H9 (cell line): Measurements from ENCODE around the gene ZG16. TPM values are rescaled to one million over a fixed set of nuclear protein-coding genes. Genes with fewer than 3 reads are reported as not detected.

Experiments used
- DNase-seq: peaks from one replicate; pipeline ENCODE4 v3.0.0-alpha.2; 2017
- H2AFZ ChIP-seq: one replicate; pipeline ENCODE4 v1.6.1; 2013; ENCODE audit warnings: mild to moderate bottlenecking, low read length, control low read depth, moderate library complexity
- H2AK5ac ChIP-seq: 2 replicates; pipeline ENCODE4 v1.6.1; 2013; ENCODE audit warnings: low read length, control low read depth, mixed read lengths; ENCODE audit not compliant: insufficient read length
- H2BK120ac ChIP-seq: one replicate; pipeline ENCODE4 v1.6.1; 2013; ENCODE audit warnings: low read depth, mild to moderate bottlenecking, low read length, control low read depth, inconsistent platforms; ENCODE audit not compliant: poor library complexity, severe bottlenecking
- H2BK12ac ChIP-seq: 2 replicates; pipeline ENCODE4 v1.6.1; 2013; ENCODE audit warnings: low read length, control low read depth, mixed read lengths, low read depth; ENCODE audit not compliant: insufficient read length
- H2BK15ac ChIP-seq: 2 replicates; pipeline ENCODE4 v1.6.1; 2013; ENCODE audit warnings: low read depth, low read length, control low read depth
- H2BK20ac ChIP-seq: one replicate; pipeline ENCODE4 v1.6.1; 2013; ENCODE audit warnings: low read depth, mild to moderate bottlenecking, low read length, control low read depth, inconsistent platforms; ENCODE audit not compliant: poor library complexity, severe bottlenecking
- H2BK5ac ChIP-seq: 2 replicates; pipeline ENCODE4 v1.6.1; 2013; ENCODE audit warnings: low read length, control low read depth, mixed read lengths; ENCODE audit not compliant: insufficient read length
- H3K14ac ChIP-seq: 2 replicates; pipeline ENCODE4 v1.6.1; 2013; ENCODE audit warnings: low read length, control low read depth; ENCODE audit not compliant: insufficient read depth
- H3K18ac ChIP-seq: 2 replicates; pipeline ENCODE4 v1.6.1; 2013; ENCODE audit warnings: low read depth, mild to moderate bottlenecking, mixed read lengths, low read length, control low read depth; ENCODE audit not compliant: insufficient read length
- H3K23ac ChIP-seq: 2 replicates; pipeline ENCODE4 v1.6.1; 2013; ENCODE audit warnings: low read length, control low read depth, mixed read lengths, low read depth; ENCODE audit not compliant: insufficient read length
- H3K23me2 ChIP-seq: 2 replicates; pipeline ENCODE4 v1.6.1; 2013; ENCODE audit warnings: low read depth, mild to moderate bottlenecking, mixed read lengths, low read length, control low read depth; ENCODE audit not compliant: insufficient read length, poor library complexity, severe bottlenecking
- H3K27ac ChIP-seq: 2 replicates; pipeline ENCODE4 v1.5.1; 2013; ENCODE audit warnings: low read length, control low read depth, mixed read lengths, low read depth; ENCODE audit not compliant: insufficient read length
- H3K27me3 ChIP-seq: 2 replicates; pipeline ENCODE4 v1.6.1; 2013; ENCODE audit warnings: low read length, control low read depth, inconsistent platforms; ENCODE audit not compliant: insufficient read depth
- H3K4ac ChIP-seq: 2 replicates; pipeline ENCODE4 v1.6.1; 2013; ENCODE audit warnings: low read depth, mild to moderate bottlenecking, control low read depth, inconsistent platforms, low read length, moderate library complexity
- H3K4me1 ChIP-seq: 2 replicates; pipeline ENCODE4 v1.6.1; 2013; ENCODE audit warnings: low read length, control low read depth, inconsistent platforms; ENCODE audit not compliant: insufficient read depth
- H3K4me2 ChIP-seq: 2 replicates; pipeline ENCODE4 v1.6.1; 2013; ENCODE audit warnings: low read length, control low read depth, mixed read lengths; ENCODE audit not compliant: insufficient read length, insufficient read depth
- H3K56ac ChIP-seq: 2 replicates; pipeline ENCODE4 v1.6.1; 2013; ENCODE audit warnings: low read depth, mild to moderate bottlenecking, mixed read lengths, low read length, control low read depth; ENCODE audit not compliant: insufficient read length
- H3K79me1 ChIP-seq: 2 replicates; pipeline ENCODE4 v1.6.1; 2013; ENCODE audit warnings: low read depth, mild to moderate bottlenecking, moderate library complexity, low read length, control low read depth, inconsistent platforms; ENCODE audit not compliant: insufficient read depth, poor library complexity, severe bottlenecking
- H3K79me2 ChIP-seq: 2 replicates; pipeline ENCODE4 v1.6.1; 2013; ENCODE audit warnings: low read length, control low read depth, inconsistent platforms; ENCODE audit not compliant: insufficient read depth
- H3K9ac ChIP-seq: 2 replicates; pipeline ENCODE4 v1.6.1; 2013; ENCODE audit warnings: low read length, control low read depth, mixed read lengths; ENCODE audit not compliant: insufficient read length; ENCODE audit errors: extremely low read depth
- H3K9me3 ChIP-seq: one replicate; pipeline ENCODE4 v1.6.1; 2013; ENCODE audit warnings: low read depth, low read length, inconsistent platforms; ENCODE audit not compliant: control insufficient read depth
- H3T11ph ChIP-seq: one replicate; pipeline ENCODE4 v1.6.1; 2013; ENCODE audit warnings: mild to moderate bottlenecking, low read length, control low read depth, inconsistent platforms
- H4K20me1 ChIP-seq: one replicate; pipeline ENCODE4 v1.6.1; 2013; ENCODE audit not compliant: control insufficient read depth, insufficient read length, insufficient read depth
- H4K5ac ChIP-seq: 2 replicates; pipeline ENCODE4 v1.6.1; 2013; ENCODE audit warnings: low read depth, mild to moderate bottlenecking, mixed read lengths, low read length, control low read depth; ENCODE audit not compliant: insufficient read length
- H4K8ac ChIP-seq: replicated peaks from 2 replicates; pipeline ENCODE4 v1.6.1; 2013; ENCODE audit warnings: low read length, control low read depth, mixed read lengths, low read depth; ENCODE audit not compliant: insufficient read length
- H4K91ac ChIP-seq: 2 replicates; pipeline ENCODE4 v1.6.1; 2013; ENCODE audit warnings: low read depth, mild to moderate bottlenecking, moderate library complexity, mixed read lengths, low read length, control low read depth; ENCODE audit not compliant: insufficient read length
- H3K27ac Mint-ChIP-seq, 3 experiments: 2 replicates in 2 of 3; 3 replicates in 1 of 3; pipeline ENCODE4 v1.8.0; 2020 to 2021; ENCODE audit warnings: mixed read lengths in 3 of 3, mild to moderate bottlenecking in 1 of 3, moderate library complexity in 1 of 3
- H3K27me3 Mint-ChIP-seq: 2 replicates; pipeline ENCODE4 v1.8.0; 2021; ENCODE audit warnings: low read depth, mild to moderate bottlenecking, moderate library complexity, mixed read lengths
- H3K36me3 Mint-ChIP-seq, 3 experiments: 2 replicates in 2 of 3; 3 replicates in 1 of 3; pipeline ENCODE4 v1.8.0; 2020 to 2021; ENCODE audit warnings: low read depth in 3 of 3, mixed read lengths in 3 of 3; ENCODE audit not compliant: insufficient read depth in 1 of 3
- H3K4me1 Mint-ChIP-seq, 2 experiments: 2 replicates each; pipeline ENCODE4 v1.8.0; 2020; ENCODE audit warnings: mixed read lengths in 2 of 2
- H3K4me3 Mint-ChIP-seq, 2 experiments: 2 replicates in 1 of 2; 3 replicates in 1 of 2; pipeline ENCODE4 v1.8.0; 2020 to 2021; ENCODE audit warnings: mild to moderate bottlenecking in 2 of 2, mixed read lengths in 2 of 2, moderate library complexity in 1 of 2
- H3K9me3 Mint-ChIP-seq, 2 experiments: 2 replicates in 1 of 2; 3 replicates in 1 of 2; pipeline ENCODE4 v1.8.0; 2020; ENCODE audit warnings: mild to moderate bottlenecking in 2 of 2, mixed read lengths in 2 of 2, moderate library complexity in 1 of 2
- CTCF ChIP-seq: fragments of 200-600 bp; sonication (generic); conservative IDR thresholded peaks from 3 replicates; pipeline ENCODE4 v1.8.0; 2021; ENCODE audit warnings: antibody characterized with exemption, mild to moderate bottlenecking
- WGBS: extraction: QIAGEN DNeasy Blood & Tissue Kit; methylation state at CpG from one replicate; pipeline ENCODE4 v1.1.7; 2013; ENCODE audit warnings: missing lambda C conversion rate, low lambda C conversion rate, mixed read lengths; ENCODE audit not compliant: insufficient read length; ENCODE audit errors: extremely low coverage; 5-methylcytosine and 5-hydroxymethylcytosine counted together
- total RNA-seq: library from RNA; stranded (reverse); gene quantifications from 2 replicates; pipeline ENCODE4 v1.2.1, GENCODE V29; 2021

ZG16 gene
- total RNA-seq, 1 experiment from 2014 or later, result not detected

GRCh38 chr16:29812754-29813643 lies 34.9 kb downstream of the ZG16 start:
- no peak for DNase-seq
- Histone ChIP-seq H2BK15ac (no peak overlapping the region), H2BK120ac (no peak overlapping the region), H4K5ac (no peak overlapping the region), H3T11ph (no peak overlapping the region), H3K4me1 (peaks cover 6% of the 10 kb centered on the region; the same call in 1 of the 2 replicates), H3K9ac (peak overlapping the region; percentile 47), H3K23ac (no peak overlapping the region), H3K4me2 (peak overlapping the region; percentile 78), H3K27me3 (no peaks in the 10 kb centered on the region), H3K9me3 (no peaks in the 10 kb centered on the region), H3K18ac (no peak overlapping the region), H3K79me2 (peaks cover 2% of the 10 kb centered on the region; the same call in 1 of the 2 replicates), H3K23me2 (peaks cover 43% of the 10 kb centered on the region), H2AFZ (no peak overlapping the region), H3K27ac (no peak overlapping the region), H2BK5ac (no peak overlapping the region), H4K20me1 (no peaks in the 10 kb centered on the region), H2BK12ac (no peak overlapping the region), H3K79me1 (no peaks in the 10 kb centered on the region), H2BK20ac (no peak overlapping the region), H4K8ac (no peak overlapping the region), H3K14ac (no peak overlapping the region; the same call in 1 of the 2 replicates), H2AK5ac (no peak overlapping the region), H3K56ac (no peak overlapping the region), H3K4ac (no peak overlapping the region), H4K91ac (no peak overlapping the region)
- Mint-ChIP-seq H3K4me3 (peak overlapping the region; percentile 80 to 96), H3K27ac (no peak overlapping the region; a peak in 1 of 7 replicates), H3K9me3 (no peaks in the 10 kb centered on the region; a peak in 2 of 5 replicates), H3K36me3 (peaks cover 15 to 30% (median 19%) of the 10 kb centered on the region in 3 experiments), H3K4me1 (peaks cover 51 to 70% of the 10 kb centered on the region in 2 experiments), H3K27me3 (no peaks in the 10 kb centered on the region; the same call in 1 of the 2 replicates)
- no peak for TF ChIP-seq CTCF
- WGBS, result no CpG with 5 or more reads among the region's 9 CpGs
